K562 (cell line): ENCODE measurements around the gene SERPINB3. TPM values are rescaled to one million over a fixed set of nuclear protein-coding genes. Genes with fewer than 3 reads are reported as not detected.

Experiments used
- ATAC-seq: fragments of 200-7000 bp; cut with Tn5 transposase; 3 replicates; pipeline ENCODE4 v1.9.1; 2020; ENCODE audit warnings: moderate library complexity
- BruUV-seq: library from RNA; stranded (reverse); fragments of 400-500 nt; replicated peaks from 2 replicates; lab custom pipeline; 2021; lab: Mats Ljungman, UMichigan
- CTCF ChIA-PET: fragments of 300-600 bp; formaldehyde crosslinking; extraction: SDS; loops from one replicate; lab custom pipeline; 2021; ENCODE audit warnings: low intra/inter-chr PET ratio; lab: Yijun Ruan, JAX
- POLR2A ChIA-PET: fragments of 300-600, 350-650 bp; sonication (Branson Sonifier 250); formaldehyde crosslinking; extraction: SDS; loops from one replicate; lab custom pipeline; 2021; ENCODE audit warnings: antibody characterized with exemption, inconsistent platforms; lab: Yijun Ruan, JAX
- DNase-seq, 4 experiments: peaks; one replicate each; pipeline versions ENCODE4 v3.0.0 to v3.0.0-alpha.2; 2011 to 2018; ENCODE audit warnings: low spot score in 3 of 4, mixed read lengths in 3 of 4; ENCODE audit errors: extremely low read depth in 1 of 4
- FAIRE-seq: peaks from 2 replicates; lab custom pipeline; 2011; peaks lifted over from hg19 to GRCh38; lab: Jason Lieb, UNC
- H2AFZ ChIP-seq: 2 replicates; pipeline ENCODE4 v1.6.0; 2011; ENCODE audit warnings: low read depth, low read length, control low read depth, inconsistent platforms
- H3K27ac ChIP-seq: fragments of 200-600 bp; 3 replicates; pipeline ENCODE4 v1.8.0; 2011; ENCODE audit warnings: low read depth, mild to moderate bottlenecking, control low read depth, inconsistent platforms, low read length, moderate library complexity, mixed read lengths; ENCODE audit errors: extremely low read depth
- H3K27me3 ChIP-seq, 2 experiments: fragments of 300-600 bp in 1 of 2; 2 replicates in 1 of 2; 3 replicates in 1 of 2; pipeline versions ENCODE4 v1.6.0 to v1.8.0; 2011; ENCODE audit warnings: inconsistent platforms in 2 of 2, low read length in 2 of 2, mild to moderate bottlenecking in 1 of 2, mixed read lengths in 1 of 2, moderate library complexity in 1 of 2; ENCODE audit not compliant: control insufficient read depth in 2 of 2, insufficient read depth in 2 of 2
- H3K36me3 ChIP-seq: fragments of 300-600 bp; 3 replicates; pipeline ENCODE4 v1.8.0; 2011; ENCODE audit warnings: mild to moderate bottlenecking, low read length, inconsistent platforms; ENCODE audit not compliant: control insufficient read depth, insufficient read depth
- H3K4me1 ChIP-seq, 2 experiments: fragments of 200-600 bp in 1 of 2; replicated peaks in 1 of 2; 2 replicates in 1 of 2; 3 replicates in 1 of 2; pipeline versions ENCODE4 v1.5.1 to v1.8.0; 2011; ENCODE audit warnings: inconsistent platforms in 2 of 2, low read length in 2 of 2, mild to moderate bottlenecking in 1 of 2, mixed read lengths in 1 of 2, moderate library complexity in 1 of 2; ENCODE audit not compliant: control insufficient read depth in 2 of 2, insufficient read depth in 2 of 2
- H3K4me2 ChIP-seq: 2 replicates; pipeline ENCODE4 v1.6.1; 2011; ENCODE audit warnings: low read length, control low read depth, inconsistent platforms, mixed read lengths; ENCODE audit not compliant: insufficient read depth
- H3K4me3 ChIP-seq: fragments of 200-600 bp; sonication (generic), shearing (Covaris generic); 2 replicates; pipeline ENCODE4 v1.5.1; 2016; ENCODE audit warnings: control low read depth, inconsistent platforms
- H3K79me2 ChIP-seq: fragments of 200-600 bp; 3 replicates; pipeline ENCODE4 v1.8.0; 2011; ENCODE audit warnings: low read length, inconsistent platforms; ENCODE audit not compliant: control insufficient read depth, insufficient read depth
- H3K9ac ChIP-seq, 2 experiments: 2 replicates each; pipeline versions ENCODE4 v1.6.0 to v1.6.1; 2011; ENCODE audit warnings: low read depth in 2 of 2, low read length in 2 of 2, control low read depth in 1 of 2, inconsistent platforms in 1 of 2, mild to moderate bottlenecking in 1 of 2, mixed read lengths in 1 of 2; ENCODE audit not compliant: insufficient read depth in 1 of 2
- H3K9me1 ChIP-seq: one replicate; pipeline ENCODE4 v1.6.0; 2011; ENCODE audit warnings: inconsistent platforms, mild to moderate bottlenecking, low read length, moderate library complexity; ENCODE audit not compliant: control insufficient read depth, insufficient read depth
- H3K9me3 ChIP-seq: replicated peaks from 2 replicates; pipeline ENCODE4 v1.5.1; 2011; ENCODE audit warnings: low read depth, low read length, inconsistent platforms; ENCODE audit not compliant: control insufficient read depth, insufficient read depth
- H4K20me1 ChIP-seq: replicated peaks from 2 replicates; pipeline ENCODE4 v1.6.1; 2011; ENCODE audit warnings: low read length, inconsistent platforms, mixed read lengths; ENCODE audit not compliant: control insufficient read depth, insufficient read depth
- BRF1 ChIP-seq: IDR thresholded peaks from 3 replicates; pipeline ENCODE4 v1.6.1; 2011; ENCODE audit warnings: borderline replicate concordance, mild to moderate bottlenecking; ENCODE audit not compliant: insufficient read length; ENCODE audit errors: extremely low read depth
- CEBPB ChIP-seq: fragments of 450-650 bp; IDR thresholded peaks from 2 replicates; pipeline ENCODE4 v1.6.1; 2016; ENCODE audit warnings: missing genetic modification characterization, missing compliant biosample characterization
- FOSL1 ChIP-seq: fragments of 200-800 bp; sonication (Bioruptor generic); conservative IDR thresholded peaks from 2 replicates; pipeline ENCODE4 v1.6.1; 2016; ENCODE audit warnings: missing genetic modification characterization, missing compliant biosample characterization
- FOXK1 ChIP-seq: sonication (generic); formaldehyde crosslinking; IDR thresholded peaks from 2 replicates; pipeline ENCODE4 v1.8.0; 2022; ENCODE audit warnings: missing genetic modification reagents, mild to moderate bottlenecking, borderline replicate concordance
- HDAC2 ChIP-seq: fragments of 450-650 bp; IDR thresholded peaks from 2 replicates; pipeline ENCODE4 v1.6.1; 2016; ENCODE audit warnings: mild to moderate bottlenecking
- MEF2A ChIP-seq: IDR thresholded peaks from 2 replicates; pipeline ENCODE4 v1.6.1; 2011; ENCODE audit warnings: low read depth, mild to moderate bottlenecking, low read length, moderate library complexity; ENCODE audit not compliant: control insufficient read depth
- MIER1 ChIP-seq: fragments of 450-650 bp; IDR thresholded peaks from 2 replicates; pipeline ENCODE4 v1.6.1; 2016; ENCODE audit warnings: antibody characterized with exemption, mild to moderate bottlenecking, low read depth
- PCBP1 ChIP-seq: fragments of 200-400 bp; formaldehyde crosslinking; IDR thresholded peaks from 2 replicates; pipeline ENCODE4 v1.6.1; 2018; ENCODE audit warnings: mild to moderate bottlenecking, low read depth, low read length; ENCODE audit not compliant: poor library complexity, severe bottlenecking
- PCBP2 ChIP-seq: fragments of 200-400 bp; formaldehyde crosslinking; IDR thresholded peaks from 2 replicates; pipeline ENCODE4 v1.6.1; 2018; ENCODE audit warnings: low read length, low read depth, mild to moderate bottlenecking, moderate library complexity; ENCODE audit not compliant: poor library complexity, severe bottlenecking
- PHF21A ChIP-seq: fragments of 450-650 bp; IDR thresholded peaks from 2 replicates; pipeline ENCODE4 v1.6.1; 2017; ENCODE audit warnings: low read depth, borderline replicate concordance
- POLR3G ChIP-seq: IDR thresholded peaks from 2 replicates; pipeline ENCODE4 v1.6.1; 2011; ENCODE audit not compliant: insufficient read length, insufficient replicate concordance; ENCODE audit errors: extremely low read depth
- TFAP4 ChIP-seq: sonication (generic); formaldehyde crosslinking; IDR thresholded peaks from 2 replicates; pipeline ENCODE4 v1.8.0; 2022; ENCODE audit warnings: missing genetic modification reagents, mild to moderate bottlenecking, moderate library complexity, borderline replicate concordance
- TRIM28 ChIP-seq: fragments of 450-650 bp; IDR thresholded peaks from 2 replicates; pipeline ENCODE4 v1.6.1; 2017
- ZC3H11A ChIP-seq: IDR thresholded peaks from 2 replicates; pipeline ENCODE4 v1.6.1; 2012; ENCODE audit warnings: low read depth, low read length, improper control_type of control experiment
- ZNF184 ChIP-seq: sonication (generic); formaldehyde crosslinking; IDR thresholded peaks from 2 replicates; pipeline ENCODE4 v1.5.0; 2020; ENCODE audit warnings: missing genetic modification reagents
- WGBS: fragments of 100-300 bp; shearing (Covaris generic); methylation state at CpG from one replicate; pipeline ENCODE4 v1.1.6; 2016; ENCODE audit warnings: low coverage, mixed read lengths; ENCODE audit not compliant: insufficient coverage; ENCODE audit errors: missing lambda C conversion rate; 5-methylcytosine and 5-hydroxymethylcytosine counted together
- in situ Hi-C: fragments of 300-500 bp; cut with MboI; formaldehyde crosslinking; loops from 4 replicates; pipeline ENCODE4 v1.15.0; 2018; ENCODE audit warnings: inconsistent platforms, mixed read lengths
- intact Hi-C: fragments of 100-400 bp; cut with micrococcal nuclease; formaldehyde crosslinking; loops from 2 replicates; pipeline ENCODE4 v1.14.2; 2022
- polyA plus RNA-seq, 8 experiments: library from polyadenylated mRNA; depleted of rRNA in 4 of 8; stranded (reverse) in 5 of 8; unstranded in 3 of 8; fragments of >200 nt; fragmentation: Nextera tagmentation in 2 of 8; fragmentation: Illumina TruSeq in 1 of 8; extraction: Ambion mirVana in 2 of 8; extraction: Trizol in 1 of 8; gene quantifications; 2 replicates each; pipeline versions ENCODE4 v1.2.1 to v1.2.3, GENCODE V29; 2011 to 2014; ENCODE audit warnings: inconsistent platforms in 1 of 8, missing spikeins in 1 of 8
- total RNA-seq, 7 experiments: library from RNA; depleted of rRNA in 6 of 7; stranded (reverse); fragments of >200 nt in 6 of 7; fragmentation: Illumina TruSeq in 2 of 7; extraction: Trizol in 2 of 7; gene quantifications; 2 replicates each; pipeline versions ENCODE4 v1.2.1 to v1.2.3, GENCODE V29; 2011 to 2021; ENCODE audit warnings: low replicate concordance in 1 of 7
- TF ChIP-seq, protein P1 (sequence below): sonication (generic); formaldehyde crosslinking; IDR thresholded peaks from 2 replicates; pipeline ENCODE4 v1.8.1; 2023; ENCODE audit warnings: mild to moderate bottlenecking, missing genetic modification reagents, moderate library complexity

Gene SERPINB3
- total and polyA plus RNA-seq, 9 of the 15 experiments (the other 6 are each of a cell fraction or from before 2014, with no cell fraction given): not detected

DNA sequence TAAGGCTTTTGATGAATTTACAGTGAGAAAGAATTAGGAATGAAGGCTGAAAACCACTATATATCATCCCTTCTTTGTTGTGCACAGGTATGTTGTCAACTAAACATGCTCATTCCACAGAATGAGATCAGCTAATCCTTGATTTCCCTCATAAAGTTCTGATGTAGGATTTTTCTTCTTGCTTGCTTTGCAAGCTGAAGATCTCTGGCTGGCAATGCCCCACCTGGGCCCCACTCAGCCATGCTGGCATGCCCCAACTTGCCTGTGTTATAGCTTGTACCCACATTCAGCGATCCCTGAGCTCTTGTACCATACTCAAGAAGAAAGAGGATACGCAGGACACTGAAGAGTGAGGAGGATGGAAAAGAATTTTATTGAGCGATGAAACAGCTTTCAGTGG is 23.0 kb upstream of the SERPINB3 start (continued):
- TF ChIP-seq FOSL1 (tag) (no peak), TRIM28 (no peak), MIER1 (no peak), CEBPB (tag) (no peak), POLR3G (no peak), MEF2A (no peak), HDAC2 (no peak), BRF1 (no peak), PCBP2 (no peak)

- H3K4me3 ChIP-seq: no peak overlapping the region
- H3K9ac ChIP-seq: no peak overlapping the region
- CTCF ChIA-PET: no interaction called here
These were observed 22.2 kb upstream of the SERPINB3 start for GRCh38 chr18:63683890-63684289.

More at GRCh38 chr18:63683890-63684289, 22.2 kb upstream of the SERPINB3 start:
- Histone ChIP-seq H2AFZ (no peak overlapping the region), H4K20me1 (no peaks in the 10 kb centered on the region), H3K36me3 (no peaks in the 10 kb centered on the region), H3K4me1 (no peaks in the 10 kb centered on the region), H3K27ac (no peak overlapping the region), H3K27me3 (no peaks in the 10 kb centered on the region), H3K9me3 (no peaks in the 10 kb centered on the region)
- in situ Hi-C loops: no loop called here
- POLR2A ChIA-PET: no interaction called here
- WGBS: 2% methylated on average over 5 of the region's 5 CpGs
- BruUV-seq: no TSS peak
- no peak for DNase-seq
- FAIRE-seq: no peak
- TF ChIP-seq ZC3H11A: no peak
- no peak for TF ChIP-seq CEBPB (tag)
- TF ChIP-seq ZNF184 (CRISPR knock-in tag): no peak
- no peak for TF ChIP-seq PHF21A
- TF ChIP-seq PCBP1: no peak
- no peak for TF ChIP-seq FOXK1 (CRISPR knock-in tag)
- TF ChIP-seq, protein P1, sequence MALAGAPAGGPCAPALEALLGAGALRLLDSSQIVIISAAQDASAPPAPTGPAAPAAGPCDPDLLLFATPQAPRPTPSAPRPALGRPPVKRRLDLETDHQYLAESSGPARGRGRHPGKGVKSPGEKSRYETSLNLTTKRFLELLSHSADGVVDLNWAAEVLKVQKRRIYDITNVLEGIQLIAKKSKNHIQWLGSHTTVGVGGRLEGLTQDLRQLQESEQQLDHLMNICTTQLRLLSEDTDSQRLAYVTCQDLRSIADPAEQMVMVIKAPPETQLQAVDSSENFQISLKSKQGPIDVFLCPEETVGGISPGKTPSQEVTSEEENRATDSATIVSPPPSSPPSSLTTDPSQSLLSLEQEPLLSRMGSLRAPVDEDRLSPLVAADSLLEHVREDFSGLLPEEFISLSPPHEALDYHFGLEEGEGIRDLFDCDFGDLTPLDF (CRISPR knock-in tag): no peak
- TF ChIP-seq TFAP4 (CRISPR knock-in tag): no peak
- TF ChIP-seq, all 486 proteins: peak for 0
- Histone ChIP-seq H3K4me2 (no peak overlapping the region), H3K79me2 (no peaks in the 10 kb centered on the region), H3K9me1 (no peaks in the 10 kb centered on the region)
- intact Hi-C loops: no loop called here
- ATAC-seq: no peak
